ENCODE data around the gene SPACDR.
"Not testable (repeated sequence)": the region's sequence is repeated elsewhere in the genome, so short reads cannot be mapped to it uniquely, and the experiment has no call there.

The SPACDR gene

DNA sequence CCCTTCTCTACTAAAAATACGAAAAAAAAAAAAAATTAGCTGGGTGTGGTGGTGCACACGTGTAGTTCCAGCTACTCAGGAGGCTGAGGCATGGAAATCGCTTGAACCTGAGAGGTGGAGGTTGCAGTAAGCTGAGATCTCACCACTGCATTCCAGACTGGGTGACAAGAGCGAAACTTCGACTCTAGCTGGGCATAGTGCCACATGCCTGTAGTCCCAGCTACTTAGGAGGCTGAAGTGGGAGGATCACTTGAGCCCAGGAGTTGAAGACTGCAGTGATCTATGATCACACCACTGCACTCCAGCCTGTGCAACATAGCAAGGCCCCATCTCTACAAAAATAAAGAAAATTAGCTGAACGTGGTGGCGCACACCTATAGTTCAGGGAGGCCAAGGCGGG, 1.2 kb upstream of the SPACDR start:
- no peak for DNase-seq

DNA sequence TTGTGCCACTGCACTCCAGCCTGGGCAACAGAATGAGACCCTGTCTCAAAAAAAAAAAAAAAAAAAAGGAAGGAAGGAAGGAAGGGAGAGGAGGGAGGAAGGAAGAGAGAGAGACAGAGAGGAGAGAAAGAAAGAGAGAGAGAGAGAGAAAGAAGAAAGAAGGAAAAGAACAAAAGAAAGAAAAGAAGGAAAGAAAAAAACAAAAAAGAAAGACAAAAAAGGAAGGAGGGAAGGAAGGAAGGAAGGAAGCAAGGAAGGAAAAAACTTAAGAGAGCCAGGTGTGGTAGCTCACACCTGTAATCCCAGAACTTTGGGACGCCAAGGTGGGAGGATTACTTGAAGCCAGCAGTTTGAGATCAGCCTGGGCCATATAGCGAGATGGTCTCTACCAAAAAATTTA, 731 bp upstream of the SPACDR start:
- no peak for DNase-seq

DNA sequence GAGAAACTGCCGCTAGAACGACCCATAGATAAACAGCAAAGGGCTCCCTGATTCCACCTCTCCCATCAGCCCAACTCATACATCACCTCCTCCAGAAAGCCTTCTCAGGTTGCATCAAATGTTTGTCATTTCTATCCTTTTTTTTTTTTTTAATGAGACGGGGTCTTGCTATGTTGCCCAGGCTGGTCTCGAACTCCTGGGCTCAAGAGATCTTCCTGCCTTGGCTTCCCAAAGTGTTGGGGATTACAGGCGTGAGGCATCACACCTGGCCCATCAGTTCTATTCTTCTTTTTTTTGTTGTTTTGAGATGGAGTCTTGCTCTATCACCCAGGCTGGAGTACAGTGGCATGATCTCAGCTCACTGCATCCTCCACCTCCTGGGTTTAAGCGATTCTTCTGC, 7.0 kb downstream of the SPACDR start:
- no peak for DNase-seq

DNA sequence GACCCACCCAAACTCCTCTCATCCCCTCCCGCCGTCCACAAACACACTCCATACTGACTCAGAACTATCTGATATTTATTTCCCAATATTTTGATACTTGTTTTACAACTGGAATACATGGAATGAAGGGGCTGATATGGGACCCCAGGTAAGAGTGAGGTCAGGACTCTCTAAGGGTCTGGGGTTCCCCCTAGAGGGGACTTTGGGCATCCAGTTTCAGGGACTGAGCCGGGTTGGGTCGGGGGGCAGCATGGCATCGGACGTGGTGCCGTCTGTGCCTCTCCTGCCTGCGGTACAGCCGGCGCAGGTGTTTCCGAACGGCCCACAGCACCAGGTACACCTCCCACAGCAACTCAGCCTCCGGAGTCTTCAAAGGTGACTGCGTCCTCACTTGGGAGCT, 7.5 kb downstream of the SPACDR start:
- DNase-seq, result no peak

DNA sequence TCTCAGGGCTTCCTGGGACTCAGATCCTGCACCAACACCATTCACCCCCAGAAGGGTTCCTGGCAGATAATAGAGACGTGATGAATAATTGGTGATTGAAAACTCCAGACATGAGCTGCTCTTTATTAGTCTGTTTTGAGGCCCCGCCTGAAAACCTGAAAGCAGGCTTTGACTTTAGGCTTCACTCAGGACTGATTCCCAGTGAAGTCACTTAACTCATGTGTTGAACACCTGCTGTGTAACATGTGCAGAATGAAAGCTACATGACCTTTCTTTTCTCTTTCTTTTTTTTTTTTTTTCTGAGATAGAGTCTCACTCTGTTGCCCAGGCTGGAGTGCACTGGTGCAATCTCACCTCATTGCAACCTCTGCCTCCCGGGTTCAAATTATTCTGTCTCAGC, 8.9 kb downstream of the SPACDR start:
- DNase-seq, result no peak

DNA sequence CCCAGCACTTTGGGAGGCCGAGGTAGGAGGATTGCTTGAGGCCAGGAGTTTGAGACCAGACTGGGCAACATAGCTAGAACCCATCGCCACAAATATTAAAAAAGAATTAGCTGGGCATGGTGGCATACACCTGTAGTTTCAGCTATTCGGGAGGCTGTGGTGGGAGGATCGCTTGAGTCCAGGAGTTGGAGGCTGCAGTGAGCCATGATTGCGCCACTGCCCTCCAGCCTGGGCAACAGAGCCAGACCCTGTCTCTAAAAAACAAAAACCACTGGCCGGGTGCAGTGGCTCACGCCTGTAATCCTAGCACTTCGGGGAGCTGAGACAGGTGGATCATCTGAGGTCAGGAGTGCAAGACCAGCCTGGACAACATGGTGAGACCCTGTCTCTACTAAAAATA, 10.2 kb downstream of the SPACDR start:
- not testable (repeated sequence) for DNase-seq

DNA sequence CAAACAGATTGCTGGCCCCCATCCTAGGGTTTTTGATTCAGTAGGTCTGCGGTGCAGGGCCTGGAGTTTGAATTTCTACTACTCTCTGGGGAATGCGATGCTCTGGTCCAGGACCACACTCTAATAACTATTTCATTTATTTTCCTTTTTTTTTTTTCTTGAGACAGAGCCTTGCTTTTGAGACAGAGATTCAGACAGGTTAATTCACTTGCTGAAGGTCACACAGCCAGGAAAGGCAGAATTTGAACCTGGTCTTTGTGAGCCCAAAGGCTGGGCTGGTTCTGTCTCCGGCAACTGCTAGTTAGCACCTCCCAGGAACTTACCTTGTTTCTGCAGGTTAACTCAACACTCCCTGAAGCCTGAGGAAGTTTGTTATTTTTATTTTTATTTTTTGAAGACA, 11.5 kb downstream of the SPACDR start:
- DNase-seq, result no peak

DNA sequence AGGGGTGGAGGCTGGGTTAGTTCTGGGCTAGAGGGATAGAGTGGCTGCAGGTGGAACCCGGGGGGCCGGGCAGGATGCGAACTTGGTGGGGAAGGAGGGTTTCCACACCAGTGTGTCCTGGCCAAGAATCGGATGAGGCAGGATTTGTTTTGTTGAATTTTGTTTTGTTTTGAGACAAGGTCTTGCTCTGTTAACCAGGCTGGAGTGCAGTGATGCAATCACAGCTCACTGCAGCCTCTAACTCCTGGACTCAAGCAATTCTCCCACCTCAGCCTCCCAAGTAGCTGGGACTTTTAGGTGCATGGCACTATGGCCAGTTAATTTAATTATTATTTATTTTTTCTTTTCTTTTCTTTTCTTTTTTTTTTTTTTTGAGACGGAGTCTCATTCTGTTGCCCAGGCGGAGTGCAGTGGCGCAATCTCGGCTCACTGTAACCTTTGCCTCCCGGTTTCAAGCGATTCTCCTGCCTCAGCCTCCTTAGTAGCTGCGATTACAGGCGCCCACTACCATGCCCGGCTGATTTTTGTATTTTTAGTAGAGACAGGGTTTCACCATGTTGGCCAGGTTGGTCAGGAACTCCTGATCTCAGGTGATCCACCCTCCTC, 14.8 kb downstream of the SPACDR start:
- no peak for DNase-seq

DNA sequence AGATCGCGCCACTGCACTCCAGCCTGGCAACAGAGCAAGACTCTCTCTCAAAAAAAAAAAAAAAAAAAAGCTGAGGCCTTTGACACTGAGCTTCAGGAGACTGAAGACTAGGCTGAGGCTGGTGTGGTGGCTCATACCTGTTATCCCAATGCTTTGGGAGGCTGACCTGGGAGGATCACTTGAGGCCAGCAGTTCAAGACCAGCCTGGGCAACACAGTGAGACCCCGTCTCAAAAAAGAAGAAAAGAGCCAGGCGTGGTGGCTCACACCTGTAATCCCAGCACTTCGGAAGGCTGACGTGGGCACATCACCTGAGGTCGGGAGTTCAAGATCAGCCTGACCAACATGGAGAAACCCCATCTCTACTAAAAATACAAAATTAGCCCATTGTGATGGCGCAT, 16.7 kb downstream of the SPACDR start:
- DNase-seq, result not testable (repeated sequence)

DNA sequence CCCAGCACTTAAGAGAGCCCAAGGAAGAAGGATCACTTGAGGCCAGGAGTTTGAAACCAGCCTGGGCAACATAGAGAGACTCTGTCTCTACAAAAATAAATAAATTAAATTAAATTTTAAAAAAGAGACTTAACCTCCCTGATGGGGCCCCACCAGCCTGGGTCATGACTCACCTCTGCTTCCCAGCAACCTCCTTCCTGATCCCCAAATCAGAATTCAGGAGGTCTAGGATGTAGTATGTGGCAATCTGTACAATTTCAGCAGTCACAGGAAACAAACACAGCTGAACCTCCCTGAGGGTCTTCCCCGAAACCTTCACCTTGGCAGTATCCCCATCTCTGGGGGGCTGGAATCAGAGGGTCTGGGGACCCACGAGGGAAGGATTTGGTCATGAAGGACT, 18.0 kb downstream of the SPACDR start:
- no peak for DNase-seq

DNA sequence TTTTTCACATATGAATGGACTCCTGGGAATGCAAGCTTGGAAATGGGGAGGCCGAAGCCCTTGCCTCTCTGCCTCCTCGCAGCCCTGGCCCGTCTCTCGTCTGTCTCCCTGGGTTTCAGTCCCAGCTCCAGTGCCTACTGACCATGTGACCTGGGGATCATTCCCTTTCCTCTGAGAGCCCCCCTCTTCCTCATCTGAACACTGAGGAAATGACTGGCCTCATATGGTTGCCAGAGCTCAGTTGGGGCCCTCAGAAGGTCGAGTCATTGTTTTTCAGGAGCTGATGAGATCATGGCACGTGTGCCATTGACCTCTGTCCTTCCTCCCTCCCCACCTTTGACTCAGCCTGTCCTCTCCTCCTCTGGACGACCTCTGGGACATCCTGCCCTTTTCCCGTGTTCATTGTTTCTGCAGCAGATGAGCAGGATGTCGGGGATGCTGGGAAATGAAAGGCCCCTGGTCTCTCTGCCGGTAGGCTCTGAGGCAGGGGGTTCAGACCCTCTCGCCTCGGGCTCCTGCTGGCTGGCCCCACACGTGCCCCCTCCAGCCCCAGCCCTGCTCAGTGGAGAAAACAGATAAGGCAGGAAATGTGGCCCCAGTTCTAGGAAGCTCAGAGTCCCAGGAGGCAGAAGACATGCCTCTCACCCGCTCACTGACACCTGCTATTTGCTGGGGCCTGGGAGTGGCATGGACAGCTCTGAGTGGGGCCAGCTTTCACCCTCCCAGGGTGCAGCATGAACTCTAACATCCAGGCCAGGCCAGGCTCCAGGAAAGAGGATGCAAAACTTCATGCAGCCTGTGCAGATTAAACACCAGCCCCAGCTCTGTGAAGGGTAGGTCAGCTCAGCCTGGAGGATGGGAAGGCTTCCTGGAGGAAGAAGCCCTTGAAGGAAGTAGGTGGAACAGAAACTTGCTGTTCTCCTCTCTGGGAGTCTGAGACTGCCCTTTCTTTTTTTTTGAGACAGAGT, 19.5 kb downstream of the SPACDR start:
- no peak for DNase-seq

DNA sequence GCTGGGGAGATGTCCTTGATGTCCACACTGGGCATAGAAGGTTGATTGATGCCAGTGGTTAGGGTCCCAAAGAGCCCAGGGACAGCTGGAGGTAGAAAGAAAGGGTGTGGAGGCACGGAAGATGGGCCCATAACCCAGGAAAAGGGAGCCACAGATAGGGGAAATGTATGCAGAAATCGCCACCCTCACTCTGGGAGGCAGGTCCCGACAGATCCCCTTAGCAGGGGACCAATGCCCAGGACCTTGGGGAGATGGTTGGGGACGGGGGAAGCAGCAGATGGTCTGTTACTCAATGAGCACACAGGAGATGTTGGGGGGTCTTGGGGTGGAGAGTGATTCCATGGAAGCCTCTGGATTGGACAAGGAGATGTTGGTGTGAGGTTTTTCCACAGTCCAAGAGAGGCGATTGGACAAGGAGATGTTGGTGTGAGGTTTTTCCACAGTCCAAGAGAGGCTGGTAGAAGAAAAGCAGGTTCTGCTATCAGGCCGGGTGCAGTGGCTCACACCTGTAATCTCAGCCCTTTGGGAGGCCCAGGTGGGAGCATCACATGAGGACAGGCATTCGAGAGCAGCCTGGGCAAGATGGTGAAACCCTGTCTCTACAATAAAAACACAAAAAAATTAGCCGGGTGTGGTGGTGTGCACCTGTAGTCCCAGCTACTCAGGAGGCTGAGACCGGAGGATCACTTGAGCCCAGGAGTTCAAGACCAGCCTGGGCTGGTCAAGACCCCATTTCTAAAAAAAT, 20.8 kb downstream of the SPACDR start:
- DNase-seq, result no peak

DNA sequence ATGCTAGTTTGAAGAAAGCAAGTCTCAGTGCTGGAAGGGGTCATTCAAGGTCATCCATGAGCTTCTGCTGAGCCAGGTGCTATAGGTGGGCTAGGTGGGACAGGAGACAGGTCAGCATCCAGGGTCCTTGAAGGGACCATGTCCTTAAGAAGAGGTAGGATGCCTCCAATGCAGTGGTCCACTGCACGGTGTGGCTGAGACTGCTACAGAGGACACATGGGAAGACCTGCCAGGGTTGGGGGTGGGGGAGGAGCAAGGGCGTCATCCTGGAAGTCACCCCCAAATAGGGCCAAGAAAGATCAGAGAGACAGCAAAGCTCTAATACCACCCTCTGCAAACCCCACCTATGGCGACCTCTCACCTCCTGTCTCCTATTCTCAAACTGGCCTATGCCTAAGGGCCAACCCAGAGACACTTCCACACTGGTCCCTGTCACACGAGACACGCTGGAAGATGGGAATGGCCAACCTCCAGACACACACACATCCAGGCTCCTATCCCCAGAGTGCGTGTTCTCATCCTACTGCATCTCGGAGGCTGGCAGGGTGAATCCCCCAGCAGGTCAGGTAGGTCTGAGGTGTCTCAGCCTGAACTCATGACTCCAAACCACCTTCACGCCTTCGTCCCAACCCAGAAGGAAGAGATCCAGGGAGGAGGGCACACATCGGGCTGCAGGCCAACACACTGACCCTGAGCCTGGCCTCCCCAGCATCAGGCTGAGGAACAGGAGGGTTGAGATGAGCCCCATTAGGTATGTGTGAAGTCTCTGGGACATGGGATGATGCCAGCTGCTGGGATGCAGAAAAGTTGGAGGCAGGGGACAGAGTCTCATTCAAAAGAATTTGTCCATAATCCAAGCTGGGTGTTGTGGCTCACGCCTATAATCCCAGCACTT, 22.2 kb downstream of the SPACDR start:
- DNase-seq, result no peak

DNA sequence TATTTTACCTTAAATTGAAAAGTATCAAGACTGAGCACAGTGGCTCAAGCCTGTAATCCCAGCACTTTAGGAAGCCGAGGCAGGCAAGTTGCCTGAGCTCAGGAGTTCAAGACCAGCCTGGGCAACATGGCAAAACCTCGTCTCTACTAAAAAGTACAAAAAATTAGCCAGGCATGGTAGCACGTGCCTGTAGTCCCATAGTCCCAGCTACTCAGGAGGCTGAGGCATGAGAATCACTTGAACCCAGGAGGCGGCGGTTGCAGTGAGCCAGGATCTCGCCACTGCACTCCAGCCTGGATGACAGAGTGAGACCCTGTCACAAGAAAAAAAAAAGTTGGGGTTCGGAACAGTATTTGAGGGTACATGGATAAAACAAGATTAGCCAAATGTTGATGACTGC, 24.8 kb downstream of the SPACDR start:
- DNase-seq, result not testable (repeated sequence)

DNA sequence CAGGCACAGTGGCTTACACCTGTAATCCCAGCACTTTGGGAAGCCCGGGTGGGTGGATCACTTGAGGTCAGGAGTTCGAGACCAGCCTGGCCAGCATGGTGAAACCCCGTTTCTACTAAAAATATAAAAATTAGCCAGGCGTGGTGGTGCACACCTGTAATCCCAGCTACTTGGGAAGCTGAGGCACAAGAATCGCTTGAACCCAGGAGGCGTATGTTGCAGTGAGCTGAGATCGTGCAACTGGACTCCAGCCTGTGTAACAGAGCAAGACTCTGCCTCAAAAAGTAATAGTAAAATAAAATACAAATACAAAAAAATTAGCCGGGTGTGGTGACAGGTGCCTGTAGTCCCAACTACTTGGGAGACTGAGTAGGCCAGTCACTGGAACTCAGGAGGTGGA, 25.3 kb downstream of the SPACDR start:
- not testable (repeated sequence) for DNase-seq

DNA sequence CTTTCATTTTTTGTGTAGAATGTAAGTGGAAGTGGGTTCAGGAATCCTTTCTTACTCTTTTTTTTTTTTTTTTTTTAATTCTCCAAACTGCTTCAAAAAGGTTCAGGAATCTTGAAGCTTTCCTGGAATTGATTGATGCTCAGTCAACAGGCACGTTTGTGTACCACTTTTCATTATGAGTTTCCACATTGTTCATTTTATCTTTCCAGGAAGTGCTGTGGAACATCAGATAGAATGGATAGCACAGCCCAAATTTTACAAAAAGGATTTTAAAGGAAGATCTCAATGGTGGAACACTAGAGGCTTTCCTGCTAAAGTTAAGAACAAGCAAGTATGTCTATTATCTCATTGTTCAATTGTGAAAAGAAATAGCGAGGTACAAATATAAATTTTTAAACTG, 25.9 kb downstream of the SPACDR start:
- no peak for DNase-seq

DNA sequence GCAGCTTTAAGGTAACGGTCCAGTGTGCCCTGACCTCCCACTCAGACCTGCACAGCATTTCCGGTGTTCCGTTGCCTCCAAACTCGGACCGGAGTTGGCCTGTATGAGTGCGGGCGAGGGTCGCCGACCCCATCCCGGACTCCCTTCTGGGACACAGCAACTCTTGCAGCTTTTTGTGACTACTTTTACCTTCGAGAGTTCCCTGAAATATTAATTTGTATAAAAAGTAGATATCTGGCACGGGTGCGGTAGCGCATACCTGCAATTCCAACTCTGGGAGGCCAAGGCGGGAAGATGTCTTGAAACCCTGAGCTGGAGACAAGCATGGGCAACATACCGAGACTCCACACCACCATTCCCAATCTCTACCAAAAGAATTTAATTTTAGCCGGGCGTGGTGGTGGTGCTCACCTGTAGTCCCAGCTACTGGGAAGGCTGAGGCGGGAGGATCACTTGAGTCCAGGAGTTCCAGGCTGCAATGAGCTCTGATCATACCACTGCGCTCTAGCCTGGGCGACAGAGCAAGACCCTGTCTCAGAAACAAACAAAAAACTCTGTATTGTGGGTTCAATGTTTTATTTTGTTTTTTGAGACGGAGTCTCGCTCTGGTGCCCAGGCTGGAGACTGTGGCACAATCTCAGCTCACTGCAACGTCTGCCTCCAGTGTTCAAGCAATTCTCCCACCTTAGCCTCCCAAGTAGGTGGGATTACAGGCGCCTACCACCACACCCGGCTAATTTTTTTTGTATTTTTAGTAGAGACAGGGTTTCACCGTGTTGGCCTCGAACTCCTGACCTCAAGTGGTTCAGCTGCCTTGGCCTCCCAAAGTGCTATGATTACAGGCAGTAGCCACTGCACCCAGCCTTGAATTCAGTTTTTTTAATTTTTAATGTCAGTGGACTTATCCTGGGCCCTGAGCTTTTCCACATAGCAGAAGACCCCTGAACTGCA, 26.6 kb downstream of the SPACDR start:
- no peak for DNase-seq

DNA sequence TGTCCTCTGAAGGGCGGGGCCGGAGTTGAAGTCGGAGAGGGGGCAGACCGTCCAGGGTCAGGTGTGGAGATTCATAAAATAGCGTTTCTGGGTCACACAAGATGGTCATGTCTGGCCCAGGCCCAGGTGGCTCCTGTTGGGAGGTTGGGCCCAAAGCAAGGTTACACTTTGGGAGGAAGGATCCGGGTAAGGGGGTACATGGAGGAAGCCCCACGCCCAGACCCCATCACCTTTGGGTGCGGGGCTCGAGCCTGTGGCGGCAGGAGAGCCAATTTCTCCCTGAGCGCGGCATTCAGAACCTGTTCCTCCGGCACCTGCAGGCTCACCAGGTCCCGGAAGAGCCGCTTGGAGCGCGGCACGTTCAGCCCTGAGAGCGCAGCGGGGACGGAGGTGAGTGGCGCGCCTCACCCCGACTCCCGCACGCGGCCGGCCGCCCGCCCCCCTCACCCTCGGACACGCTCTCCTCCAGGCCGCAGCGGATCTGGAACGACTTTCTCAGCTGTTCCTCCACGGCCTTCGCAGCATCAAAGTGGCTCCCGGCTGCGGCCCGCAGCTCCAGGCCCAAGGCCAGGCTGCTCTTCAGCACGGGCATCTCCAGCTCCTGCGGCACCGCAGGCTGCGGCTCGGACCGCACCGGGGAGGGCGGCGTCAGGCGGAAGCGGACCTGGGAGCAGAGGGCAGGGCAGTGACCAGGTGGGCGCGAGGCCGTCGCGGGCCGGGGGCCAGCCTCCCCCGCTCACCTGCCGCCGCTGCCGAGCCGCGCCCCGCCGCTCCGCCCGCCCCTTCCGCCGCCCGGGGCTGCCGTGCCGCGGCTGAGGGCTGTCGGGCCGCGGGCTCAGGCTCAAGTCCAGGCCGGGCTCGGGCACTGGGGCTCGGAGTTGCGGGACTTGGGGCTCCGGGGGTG, 28.4 kb downstream of the SPACDR start:
- DNase-seq, result no peak

DNA sequence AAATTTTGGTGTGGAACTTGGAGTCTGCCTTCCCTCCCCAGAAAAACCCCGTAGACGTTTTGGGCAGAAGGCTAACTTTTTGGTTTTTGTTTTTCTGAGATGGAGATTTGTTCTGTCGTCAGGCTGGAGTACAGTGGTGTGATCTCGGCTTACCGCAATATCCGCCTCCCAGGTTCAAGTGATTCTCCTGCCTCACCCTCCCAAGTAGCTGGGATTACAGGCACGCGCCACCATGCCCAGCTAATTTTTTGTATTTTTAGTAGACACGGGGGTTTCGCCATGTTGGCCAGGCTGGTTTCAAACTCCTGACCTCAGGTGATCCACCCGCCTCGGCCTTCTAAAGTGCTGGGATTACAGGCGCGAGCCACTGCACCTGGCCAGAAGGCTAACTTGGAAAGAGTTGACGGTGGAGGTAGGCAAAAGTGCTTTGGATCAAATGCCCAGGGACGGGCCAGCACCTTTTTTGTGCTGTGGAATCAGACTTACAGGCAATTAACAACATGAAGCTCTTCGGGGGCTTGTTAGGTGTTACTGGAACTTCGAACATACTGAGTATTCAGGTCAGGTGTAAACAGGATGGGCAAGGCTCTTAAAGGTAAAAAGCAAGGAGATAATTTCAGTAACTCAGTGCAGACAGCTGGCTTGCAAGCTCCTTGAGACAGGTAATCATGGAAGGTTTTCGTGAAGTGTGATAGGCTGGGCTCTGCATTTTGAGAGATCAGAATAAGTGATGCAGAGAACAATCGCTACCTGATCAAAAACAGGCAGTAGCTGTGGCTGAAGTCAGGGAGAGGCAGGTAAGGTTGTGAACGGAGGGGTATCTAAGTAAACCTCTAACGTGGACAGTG, 29.5 kb downstream of the SPACDR start:
- DNase-seq, result no peak

All from NCI-H1048 (cell line).